ENCODE measurements around the gene MASP1. TPM values are rescaled to one million over a fixed set of nuclear protein-coding genes. Genes with fewer than 3 reads are reported as not detected.

The MASP1 gene
- polyA plus RNA-seq, 1 donor (not counting 4 experiments of a cell fraction or from before 2014, with no cell fraction given), result not detected

GRCh38 chr3:187292631-187293515, 1.3 kb upstream of the MASP1 start:
- H3K27me3 ChIP-seq (ENCODE audit: control insufficient read depth, extremely low read depth, insufficient read depth, low read length), result peaks cover 35% of the 10 kb centered on the region
- DNase-seq (ENCODE audit: low read depth, low spot score), result no peak

GRCh38 chr3:187292181-187292580, 644 bp upstream of the MASP1 start:
- no peaks in the 10 kb centered on the region for H3K36me3 ChIP-seq (ENCODE audit: control insufficient read depth in 2 of 2, extremely low read depth in 1 of 2, insufficient read depth in 2 of 2, low read length in 2 of 2)
- no peak for DNase-seq (ENCODE audit: low read depth, low spot score)
- dilution Hi-C loops (cut with MboI; ENCODE audit: extremely low pct_ligation_motif_present, low sequenced_read_pairs), result no loop called here
- no peaks in the 10 kb centered on the region for H3K79me2 ChIP-seq (ENCODE audit: control insufficient read depth, insufficient read depth, low read length)
- FAIRE-seq, result no peak
- H3K9ac ChIP-seq (ENCODE audit: control insufficient read depth, extremely low read depth, insufficient read depth, low read length), result no peak overlapping the region
- H3K4me2 ChIP-seq (ENCODE audit: control insufficient read depth, extremely low read depth, insufficient read depth, low read depth, low read length), result no peak overlapping the region
- H3K27ac ChIP-seq (ENCODE audit: control insufficient read depth, insufficient read depth, low read length), result no peak overlapping the region
- no peaks in the 10 kb centered on the region for H3K4me1 ChIP-seq (ENCODE audit: control insufficient read depth, extremely low read depth, insufficient read depth, low read length)
- no peaks in the 10 kb centered on the region for H4K20me1 ChIP-seq (ENCODE audit: control insufficient read depth, extremely low read depth, insufficient read depth, low read length)
- TF ChIP-seq EZH2 (IDR thresholded peaks at IDR 0.05; ENCODE audit: low read length) (no peak), CTCF (optimal IDR thresholded peaks at IDR 0.05 in 1 of 3, IDR thresholded peaks at IDR 0.05 in 1 of 3, conservative IDR thresholded peaks at IDR 0.05 in 1 of 3; ENCODE audit: extremely low read depth in 1 of 3, insufficient read depth in 2 of 3, low read length in 3 of 3) (no peak)
- no peaks in the 10 kb centered on the region for H3K9me3 ChIP-seq (ENCODE audit: control insufficient read depth, low read depth, low read length)
- no peak overlapping the region for H3K4me3 ChIP-seq (ENCODE audit: control insufficient read depth in 2 of 3, extremely low read depth in 1 of 3, insufficient read depth in 2 of 3, low read depth in 1 of 3, low read length in 3 of 3)
- H2AFZ ChIP-seq (ENCODE audit: control insufficient read depth, low read length), result no peak overlapping the region
- H3K27me3 ChIP-seq (ENCODE audit: control insufficient read depth, extremely low read depth, insufficient read depth, low read length), result peaks cover 35% of the 10 kb centered on the region
- H3K9me1 ChIP-seq (ENCODE audit: control insufficient read depth, extremely low read depth, insufficient read depth, low read length), result no peaks in the 10 kb centered on the region

More at GRCh38 chr3:187292631-187293515, 1.3 kb upstream of the MASP1 start:
- Histone ChIP-seq H3K9me1 (ENCODE audit: control insufficient read depth, extremely low read depth, insufficient read depth, low read length) (no peaks in the 10 kb centered on the region), H3K27ac (ENCODE audit: control insufficient read depth, insufficient read depth, low read length) (no peak overlapping the region), H3K4me1 (ENCODE audit: control insufficient read depth, extremely low read depth, insufficient read depth, low read length) (no peaks in the 10 kb centered on the region), H3K36me3 (ENCODE audit: control insufficient read depth in 2 of 2, extremely low read depth in 1 of 2, insufficient read depth in 2 of 2, low read length in 2 of 2) (no peaks in the 10 kb centered on the region), H2AFZ (ENCODE audit: control insufficient read depth, low read length) (no peak overlapping the region), H3K9me3 (ENCODE audit: control insufficient read depth, low read depth, low read length) (no peaks in the 10 kb centered on the region), H3K4me3 (ENCODE audit: control insufficient read depth in 2 of 3, extremely low read depth in 1 of 3, insufficient read depth in 2 of 3, low read depth in 1 of 3, low read length in 3 of 3) (no peak overlapping the region), H4K20me1 (ENCODE audit: control insufficient read depth, extremely low read depth, insufficient read depth, low read length) (no peaks in the 10 kb centered on the region), H3K9ac (ENCODE audit: control insufficient read depth, extremely low read depth, insufficient read depth, low read length) (no peak overlapping the region), H3K4me2 (ENCODE audit: control insufficient read depth, extremely low read depth, insufficient read depth, low read depth, low read length) (no peak overlapping the region), H3K79me2 (ENCODE audit: control insufficient read depth, insufficient read depth, low read length) (no peaks in the 10 kb centered on the region)
- dilution Hi-C loops (cut with MboI; ENCODE audit: extremely low pct_ligation_motif_present, low sequenced_read_pairs), result no loop called here
- no peak for FAIRE-seq
- no peak for TF ChIP-seq EZH2 (IDR thresholded peaks at IDR 0.05; ENCODE audit: low read length)
- TF ChIP-seq CTCF (optimal IDR thresholded peaks at IDR 0.05 in 1 of 3, IDR thresholded peaks at IDR 0.05 in 1 of 3, conservative IDR thresholded peaks at IDR 0.05 in 1 of 3; ENCODE audit: extremely low read depth in 1 of 3, insufficient read depth in 2 of 3, low read length in 3 of 3), result no peak
